Posterior vena cava (tissue), 2 donors: Measurements from ENCODE around the gene NCOA3. TPM values are rescaled to one million over a fixed set of nuclear protein-coding genes. Genes with fewer than 3 reads are reported as not detected.
"Not testable (repeated sequence)": the region's sequence is repeated elsewhere in the genome, so short reads cannot be mapped to it uniquely, and the experiment has no call there.

Experiments used
- DNase-seq: peaks from one replicate; pipeline ENCODE4 v3.0.0-alpha.2; 2020; ENCODE audit warnings: low spot score
- intact Hi-C, 2 donors: fragments of 100-400 bp; cut with DNase I; formaldehyde crosslinking; loops; one replicate each; pipeline versions ENCODE4 v1.14.1 to v1.14.2; 2022 to 2023
- total RNA-seq, 2 donors: library from RNA; stranded (reverse); fragmentation: NEBNext Ultra II Directional; extraction: Animal tissue kit (Norgen Biotek cat#: 25700); gene quantifications; one replicate each; pipeline ENCODE4 v1.2.1, GENCODE V29; 2021
- donor health status: DM: yes; HTN: yes; CAD: no.
- donor health status: DM: yes; HTN: yes; CAD: no.

The NCOA3 gene
- total RNA-seq, 2 donors from 2014 or later, result 39.0 to 46.6 TPM

GRCh38 chr20:47494606-47495005, 7.1 kb upstream of the NCOA3 start:
- intact Hi-C loops, result not testable (repeated sequence)

DNA sequence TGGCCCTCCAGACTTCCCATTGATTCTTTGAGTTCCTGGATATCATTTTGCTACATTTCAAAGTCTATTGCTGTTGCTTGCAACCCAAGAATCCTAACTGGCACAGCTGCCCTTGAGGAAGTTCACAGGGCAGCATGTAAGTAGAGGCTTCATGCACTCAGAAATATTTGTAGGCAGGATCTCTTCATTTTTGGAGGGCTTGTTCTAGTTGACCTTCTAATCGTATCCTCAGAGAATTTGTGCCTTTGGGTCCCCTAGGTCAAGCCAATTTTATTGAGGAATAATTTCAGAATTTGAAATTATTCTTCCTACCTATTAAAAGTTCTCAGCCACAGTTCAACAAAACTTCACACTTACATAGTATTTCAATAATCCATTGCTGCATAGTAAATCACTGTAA, 5.6 kb upstream of the NCOA3 start:
- intact Hi-C loops, result no loop called here
- DNase-seq, result no peak

More at GRCh38 chr20:47494606-47495005, 7.1 kb upstream of the NCOA3 start:
- not testable (repeated sequence) for DNase-seq

DNA sequence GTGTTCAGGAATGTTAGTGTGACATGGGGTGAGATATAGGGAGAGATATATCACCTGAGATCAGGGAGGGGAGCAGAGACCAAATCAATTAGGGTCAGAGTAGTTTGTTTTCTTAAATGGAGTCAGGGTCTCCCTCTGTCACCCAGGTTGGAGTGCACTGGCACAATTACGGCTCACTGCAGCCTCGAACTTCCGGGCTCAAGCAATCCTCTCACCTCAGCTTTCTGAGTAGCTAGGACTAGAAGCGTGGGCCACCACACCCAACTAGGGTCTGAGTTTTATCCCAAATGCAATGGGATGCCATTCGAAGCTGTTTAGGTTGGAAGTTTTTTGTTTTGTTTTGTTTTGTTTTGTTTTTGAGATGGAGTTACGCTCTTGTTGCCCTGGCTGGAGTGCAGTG, 3.1 kb upstream of the NCOA3 start:
- no peak for DNase-seq
- intact Hi-C loops, result no loop called here

DNA sequence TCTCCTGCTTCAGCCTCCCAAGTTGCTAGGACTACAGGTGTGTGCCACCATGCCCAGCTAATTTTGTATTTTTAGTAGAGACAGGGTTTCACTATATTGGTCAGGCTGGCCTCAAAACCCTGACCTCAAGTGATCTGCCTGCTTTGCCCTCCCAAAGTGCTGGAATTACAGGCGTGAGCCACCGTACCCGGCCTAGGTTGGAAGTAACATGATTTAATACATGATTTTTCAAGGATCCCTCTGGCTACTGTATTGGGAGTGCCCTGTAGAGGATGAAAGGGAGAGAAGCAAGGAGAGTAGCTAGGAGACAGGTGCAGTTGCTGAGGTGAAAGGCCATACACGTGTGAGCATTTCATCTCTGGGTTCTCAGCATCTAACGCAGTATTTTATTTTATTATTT, 2.6 kb upstream of the NCOA3 start:
- no peak for DNase-seq
- intact Hi-C loops, result no loop called here

GRCh38 chr20:47500082-47500481, 1.6 kb upstream of the NCOA3 start:
- intact Hi-C loops, result loop anchor here in 1 of 2 donors (10.0 kb wide), 1 partner anchor 115 kb away; no protein-coding TSS in a partner anchor
- DNase-seq, result not testable (repeated sequence)

GRCh38 chr20:47500554-47500953, 1.1 kb upstream of the NCOA3 start:
- intact Hi-C loops, result loop anchor here in 1 of 2 donors (10.0 kb wide), 1 partner anchor 114 kb away; no protein-coding TSS in a partner anchor

GRCh38 chr20:47501116-47501481, 588 bp upstream of the NCOA3 start:
- DNase-seq, result no peak
- intact Hi-C loops, result loop anchor here in 1 of 2 donors (10.0 kb wide), 1 partner anchor 114 kb away; no protein-coding TSS in a partner anchor

More at GRCh38 chr20:47500554-47500953, 1.1 kb upstream of the NCOA3 start:
- DNase-seq, result no peak

GRCh38 chr20:47502271-47503239, 868 bp downstream of the NCOA3 start:
- intact Hi-C loops, result loop anchor here in 1 of 2 donors (10.0 kb wide), 1 partner anchor 112 kb away; no protein-coding TSS in a partner anchor
- DNase-seq, result no peak

DNA sequence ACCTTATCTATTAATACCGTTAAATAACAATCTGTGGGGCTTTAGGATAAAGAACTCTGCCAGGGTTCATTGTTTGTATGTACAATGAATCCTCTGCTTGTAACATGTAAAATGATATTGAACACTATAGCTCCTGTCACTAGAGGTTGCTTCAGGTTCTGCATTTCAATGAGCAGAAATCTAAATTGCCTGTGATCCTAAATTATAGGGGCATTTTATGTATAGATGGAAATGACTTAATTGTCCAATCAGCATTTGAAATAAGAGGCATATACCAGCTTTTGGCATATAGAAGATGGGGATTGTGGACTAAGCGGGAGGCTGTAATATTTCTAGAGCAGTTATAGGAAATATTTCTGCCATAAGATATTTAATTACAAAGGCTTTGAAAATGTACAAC, 2.0 kb downstream of the NCOA3 start:
- intact Hi-C loops, result loop anchor here in 1 of 2 donors (10.0 kb wide), 1 partner anchor 111 kb away; no protein-coding TSS in a partner anchor
- no peak for DNase-seq

- intact Hi-C loops, result loop anchor here in 1 of 2 donors (10.0 kb wide), 1 partner anchor 108 kb away; no protein-coding TSS in a partner anchor
- DNase-seq, result no peak
Observed at GRCh38 chr20:47506335-47506734, 4.6 kb downstream of the NCOA3 start.

- DNase-seq, result no peak
- intact Hi-C loops, result loop anchor here in 1 of 2 donors (10.0 kb wide), 1 partner anchor 108 kb away; no protein-coding TSS in a partner anchor
Observed at GRCh38 chr20:47506850-47507249, 5.2 kb downstream of the NCOA3 start.

DNA sequence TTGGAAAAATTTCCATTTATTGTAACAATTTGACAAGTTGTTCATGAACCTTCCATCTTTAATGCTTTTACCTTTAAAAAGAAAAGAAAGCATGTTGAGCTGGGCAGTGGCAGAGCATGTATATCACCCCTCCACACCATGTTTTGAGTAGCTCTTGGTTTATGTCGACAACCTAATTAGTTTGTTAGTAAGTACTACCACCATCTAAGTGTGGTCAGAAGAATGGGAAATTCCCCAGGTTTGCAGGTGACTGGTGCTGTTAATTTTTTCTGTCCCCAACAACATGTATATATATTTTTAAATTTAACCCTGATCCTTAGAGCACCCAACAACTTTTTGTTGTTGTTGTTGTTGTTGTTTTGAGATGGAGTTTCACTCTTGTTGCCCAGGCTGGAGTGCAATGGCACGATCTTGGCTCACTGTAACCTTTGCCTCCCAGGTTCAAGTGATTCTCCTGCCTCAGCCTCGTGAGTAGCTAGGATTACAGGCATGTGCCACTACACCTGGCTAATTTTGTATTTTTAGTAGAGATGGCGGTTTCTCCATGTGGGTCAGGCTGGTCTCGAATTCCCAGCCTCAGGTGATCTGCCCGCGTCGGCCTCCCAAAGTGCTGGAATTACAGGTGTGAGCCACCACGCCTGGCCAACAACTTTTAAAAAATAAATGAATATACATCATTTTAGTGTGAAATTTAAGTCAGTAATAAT, 5.7 kb downstream of the NCOA3 start:
- intact Hi-C loops, result loop anchor here in 1 of 2 donors (10.0 kb wide), 1 partner anchor 107 kb away; no protein-coding TSS in a partner anchor
- not testable (repeated sequence) for DNase-seq

DNA sequence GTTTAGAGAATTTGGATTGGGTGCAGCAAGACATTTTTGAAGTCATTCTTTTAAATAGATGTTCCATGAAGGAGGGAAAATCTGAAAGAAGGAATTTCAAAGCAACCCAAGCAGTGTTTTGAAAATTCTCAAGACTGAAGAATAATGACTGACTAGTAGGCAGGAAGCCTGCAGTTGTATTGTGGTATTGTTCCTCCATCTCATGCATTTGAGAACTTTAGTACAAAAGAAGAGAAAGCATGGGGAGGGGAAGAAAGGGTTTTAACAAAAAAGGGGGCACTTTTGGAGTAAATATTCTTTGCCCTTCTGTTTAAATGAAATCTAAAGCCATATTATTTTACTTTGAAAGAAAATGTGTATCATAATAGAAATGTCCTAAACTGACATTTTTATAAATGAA, 6.6 kb downstream of the NCOA3 start:
- no peak for DNase-seq
- intact Hi-C loops, result loop anchor here in 1 of 2 donors (10.0 kb wide), 1 partner anchor 107 kb away; no protein-coding TSS in a partner anchor

GRCh38 chr20:47509104-47509661, 7.5 kb downstream of the NCOA3 start:
- intact Hi-C loops, result loop anchor here in 1 of 2 donors (10.0 kb wide), 1 partner anchor 106 kb away; no protein-coding TSS in a partner anchor
- no peak for DNase-seq

- intact Hi-C loops, result loop anchor here (5.0 to 10.0 kb wide), 2 partner anchors 105 to 1333 kb away; no protein-coding TSS in a partner anchor
- DNase-seq, result no peak
Observed at GRCh38 chr20:47509685-47510084, 8.0 kb downstream of the NCOA3 start.

GRCh38 chr20:47515843-47516242, 14.2 kb downstream of the NCOA3 start:
- DNase-seq, result no peak
- intact Hi-C loops, result no loop called here

- no peak for DNase-seq
- intact Hi-C loops, result no loop called here
Observed at GRCh38 chr20:47521059-47521808, 19.5 kb downstream of the NCOA3 start.

DNA sequence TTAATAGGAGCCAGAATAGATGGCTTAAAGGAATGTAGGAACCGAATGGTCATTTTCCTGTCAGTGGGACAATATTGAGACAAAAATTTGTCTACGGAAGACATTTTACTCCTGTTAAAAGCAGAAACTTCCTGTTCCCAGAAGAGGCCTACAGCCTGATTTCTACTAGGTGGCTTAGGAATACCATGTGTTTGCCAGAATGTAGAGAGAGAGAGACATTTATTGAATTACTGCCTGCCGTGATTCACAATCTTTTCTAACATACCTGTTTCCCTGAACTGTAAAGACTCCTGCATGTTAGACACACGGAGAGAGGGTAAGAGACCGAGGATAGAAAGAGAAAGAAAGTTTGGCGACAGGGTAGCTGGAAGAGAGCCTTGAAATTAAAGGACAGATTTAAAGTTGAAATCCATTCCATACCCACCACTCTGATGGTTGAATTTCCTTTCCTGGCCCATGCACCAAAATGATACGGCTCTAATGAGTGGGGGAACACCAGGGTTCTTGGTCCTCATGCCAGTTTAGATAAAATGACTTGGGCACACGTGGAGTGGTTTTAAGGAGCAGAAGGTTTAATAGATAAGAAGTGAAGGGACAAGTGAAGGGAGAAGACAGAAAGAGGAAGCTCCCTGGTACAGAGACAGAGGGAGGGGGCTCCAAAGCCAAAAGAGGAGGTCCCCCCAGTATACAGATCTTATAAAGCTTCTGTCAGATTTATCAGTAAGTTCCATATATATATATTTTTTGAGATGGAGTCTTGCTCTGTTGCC, 22.5 kb downstream of the NCOA3 start:
- intact Hi-C loops, result no loop called here
- DNase-seq, result no peak
